MM.1S (cell line): ENCODE data around the gene CCDC85C.

Experiments
- EZH2 ChIP-seq: fragments of 300-600 bp; sonication (generic); optimal IDR thresholded peaks from 2 replicates; pipeline ENCODE3; 2017; ENCODE audit warnings: low read depth, mild to moderate bottlenecking, antibody characterized with exemption, low read length, mixed read lengths
- TF ChIP-seq, protein P1 (sequence below): fragments of 300-600 bp; sonication (generic); IDR thresholded peaks from 2 replicates; pipeline ENCODE4 v1.5.1; 2016; ENCODE audit warnings: antibody characterized with exemption, low read length, mixed read lengths

DNA sequence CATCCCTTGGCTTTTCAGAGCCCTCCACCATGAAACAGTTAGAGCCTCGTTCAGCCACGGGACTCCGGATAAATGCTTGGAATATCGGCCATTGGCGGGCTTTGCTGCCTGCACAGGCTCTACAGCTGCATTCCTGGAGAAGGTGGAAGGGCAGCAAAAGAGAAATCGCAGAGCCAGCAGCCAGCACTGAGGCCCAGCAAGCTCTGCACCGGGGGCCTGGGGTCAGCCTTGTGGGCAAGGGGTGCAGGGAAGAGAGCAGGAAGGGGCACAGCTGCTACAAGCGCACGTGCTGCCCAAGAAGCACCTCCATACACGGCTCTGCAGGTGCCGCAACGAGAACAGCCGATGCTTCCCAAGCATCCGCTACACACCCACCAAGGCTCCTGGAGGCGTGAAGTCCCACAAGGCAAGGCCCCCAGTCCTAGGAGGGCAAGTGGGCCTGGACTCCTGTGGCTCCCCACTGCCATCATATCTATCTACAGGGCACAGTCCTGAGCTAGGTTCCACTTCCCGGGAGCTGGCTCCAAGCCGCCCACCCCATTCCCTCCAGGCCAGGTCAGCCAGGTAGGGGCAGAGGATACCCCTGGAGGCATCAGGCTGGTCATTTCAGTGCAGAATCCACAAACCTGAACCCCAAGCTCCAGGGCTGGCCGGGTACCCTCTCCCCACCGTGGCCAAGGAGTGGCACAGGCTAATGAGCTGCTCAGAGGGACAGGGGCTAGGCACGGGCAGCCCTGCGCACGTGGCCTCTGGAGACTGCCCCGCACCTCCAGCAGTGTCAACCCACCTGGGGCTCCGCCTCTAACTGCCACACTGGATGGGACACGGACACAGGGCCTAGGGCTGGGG, 82.6 kb downstream of the CCDC85C start:
- TF ChIP-seq EZH2, result no peak
- TF ChIP-seq, protein P1, sequence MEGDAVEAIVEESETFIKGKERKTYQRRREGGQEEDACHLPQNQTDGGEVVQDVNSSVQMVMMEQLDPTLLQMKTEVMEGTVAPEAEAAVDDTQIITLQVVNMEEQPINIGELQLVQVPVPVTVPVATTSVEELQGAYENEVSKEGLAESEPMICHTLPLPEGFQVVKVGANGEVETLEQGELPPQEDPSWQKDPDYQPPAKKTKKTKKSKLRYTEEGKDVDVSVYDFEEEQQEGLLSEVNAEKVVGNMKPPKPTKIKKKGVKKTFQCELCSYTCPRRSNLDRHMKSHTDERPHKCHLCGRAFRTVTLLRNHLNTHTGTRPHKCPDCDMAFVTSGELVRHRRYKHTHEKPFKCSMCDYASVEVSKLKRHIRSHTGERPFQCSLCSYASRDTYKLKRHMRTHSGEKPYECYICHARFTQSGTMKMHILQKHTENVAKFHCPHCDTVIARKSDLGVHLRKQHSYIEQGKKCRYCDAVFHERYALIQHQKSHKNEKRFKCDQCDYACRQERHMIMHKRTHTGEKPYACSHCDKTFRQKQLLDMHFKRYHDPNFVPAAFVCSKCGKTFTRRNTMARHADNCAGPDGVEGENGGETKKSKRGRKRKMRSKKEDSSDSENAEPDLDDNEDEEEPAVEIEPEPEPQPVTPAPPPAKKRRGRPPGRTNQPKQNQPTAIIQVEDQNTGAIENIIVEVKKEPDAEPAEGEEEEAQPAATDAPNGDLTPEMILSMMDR, result no peak
